ENCODE measurements around the gene NR2E1. TPM values are rescaled to one million over a fixed set of nuclear protein-coding genes. Genes with fewer than 3 reads are reported as not detected.

Gene NR2E1
- total and polyA plus RNA-seq, 2 experiments from 2014 or later: not detected

DNA sequence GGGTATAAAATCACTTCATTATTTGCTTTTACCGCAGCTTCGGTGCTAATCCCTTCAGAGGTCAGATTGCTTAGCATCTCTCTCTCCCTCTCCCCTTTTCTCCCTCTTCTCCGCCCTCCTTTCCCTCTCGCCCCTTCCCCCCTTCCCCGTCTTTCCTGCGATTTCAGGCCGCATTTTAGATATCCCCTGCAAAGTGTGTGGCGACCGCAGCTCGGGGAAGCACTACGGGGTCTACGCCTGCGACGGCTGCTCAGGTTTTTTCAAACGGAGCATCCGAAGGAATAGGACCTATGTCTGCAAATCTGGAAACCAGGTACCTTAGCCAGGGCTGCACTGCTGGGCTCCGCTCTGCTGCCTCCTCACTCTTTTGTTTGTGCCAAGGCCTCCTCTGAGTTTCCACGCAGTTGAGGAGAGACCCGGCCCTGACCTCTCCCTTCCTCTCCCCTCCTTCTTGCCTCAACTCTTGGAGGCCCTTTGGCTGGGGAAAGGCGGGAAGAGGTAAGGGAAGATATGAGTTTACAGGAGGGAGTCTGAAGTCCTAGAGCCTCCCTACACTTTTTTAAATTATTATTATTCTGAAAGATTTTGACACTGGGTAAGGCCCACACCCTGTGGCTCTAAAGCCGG, 5.6 kb downstream of the NR2E1 start:
- no peak for DNase-seq
- no peaks in the 10 kb centered on the region for H3K36me3 ChIP-seq (ENCODE audit: low read depth)
- H3K9ac ChIP-seq: no peak overlapping the region
- H3K4me3 ChIP-seq: no peak overlapping the region
- no peak overlapping the region for H3K27ac ChIP-seq
- no peak overlapping the region for H3K4me2 ChIP-seq (ENCODE audit: unreplicated experiment)
- in situ Hi-C loops (cut with MboI): no loop called here
- no peaks in the 10 kb centered on the region for H3K4me1 ChIP-seq (ENCODE audit: insufficient read depth)
- H3K27me3 ChIP-seq (replicated peaks; ENCODE audit: insufficient read depth): peaks cover 99% of the 10 kb centered on the region
- no peaks in the 10 kb centered on the region for H3K9me3 ChIP-seq (ENCODE audit: low read depth)
- no peaks in the 10 kb centered on the region for H3F3A ChIP-seq (ENCODE audit: insufficient read depth)
- H3K79me2 ChIP-seq (ENCODE audit: insufficient read depth): no peaks in the 10 kb centered on the region
- WGBS, 2 experiments (ENCODE audit: low coverage in 1 of 2, low lambda C conversion rate in 2 of 2, missing lambda C conversion rate in 2 of 2): 34 to 37% methylated on average over 20 to 21 of the region's 21 CpGs
- TF ChIP-seq EZH2 (IDR thresholded peaks at IDR 0.05; ENCODE audit: insufficient read depth, poor library complexity, severe bottlenecking): no peak
- no peak for TF ChIP-seq EZH2phosphoT487 (IDR thresholded peaks at IDR 0.05; ENCODE audit: insufficient read depth, low read depth)
- H3K9me2 ChIP-seq (ENCODE audit: insufficient read depth): no peaks in the 10 kb centered on the region
- no peak overlapping the region for H2AFZ ChIP-seq
- H4K20me1 ChIP-seq (ENCODE audit: insufficient read depth): no peaks in the 10 kb centered on the region

GRCh38 chr6:108171918-108172516, 6.2 kb downstream of the NR2E1 start:
- Histone ChIP-seq H3F3A (ENCODE audit: insufficient read depth) (no peaks in the 10 kb centered on the region), H3K79me2 (ENCODE audit: insufficient read depth) (no peaks in the 10 kb centered on the region), H4K20me1 (ENCODE audit: insufficient read depth) (no peaks in the 10 kb centered on the region), H3K9me3 (ENCODE audit: low read depth) (no peaks in the 10 kb centered on the region), H3K27me3 (replicated peaks; ENCODE audit: insufficient read depth) (peaks cover 99% of the 10 kb centered on the region), H3K4me3 (no peak overlapping the region), H3K9me2 (ENCODE audit: insufficient read depth) (no peaks in the 10 kb centered on the region), H3K9ac (no peak overlapping the region), H3K27ac (no peak overlapping the region), H2AFZ (no peak overlapping the region), H3K36me3 (ENCODE audit: low read depth) (no peaks in the 10 kb centered on the region), H3K4me2 (ENCODE audit: unreplicated experiment) (no peak overlapping the region), H3K4me1 (ENCODE audit: insufficient read depth) (no peaks in the 10 kb centered on the region)
- no peak for TF ChIP-seq EZH2 (IDR thresholded peaks at IDR 0.05; ENCODE audit: insufficient read depth, poor library complexity, severe bottlenecking)
- no peak for TF ChIP-seq EZH2phosphoT487 (IDR thresholded peaks at IDR 0.05; ENCODE audit: insufficient read depth, low read depth)
- DNase-seq: no peak
- WGBS, 2 experiments (ENCODE audit: low coverage in 1 of 2, low lambda C conversion rate in 2 of 2, missing lambda C conversion rate in 2 of 2): 39 to 40% methylated on average over 3 of the region's 3 CpGs
- in situ Hi-C loops (cut with MboI): no loop called here

DNA sequence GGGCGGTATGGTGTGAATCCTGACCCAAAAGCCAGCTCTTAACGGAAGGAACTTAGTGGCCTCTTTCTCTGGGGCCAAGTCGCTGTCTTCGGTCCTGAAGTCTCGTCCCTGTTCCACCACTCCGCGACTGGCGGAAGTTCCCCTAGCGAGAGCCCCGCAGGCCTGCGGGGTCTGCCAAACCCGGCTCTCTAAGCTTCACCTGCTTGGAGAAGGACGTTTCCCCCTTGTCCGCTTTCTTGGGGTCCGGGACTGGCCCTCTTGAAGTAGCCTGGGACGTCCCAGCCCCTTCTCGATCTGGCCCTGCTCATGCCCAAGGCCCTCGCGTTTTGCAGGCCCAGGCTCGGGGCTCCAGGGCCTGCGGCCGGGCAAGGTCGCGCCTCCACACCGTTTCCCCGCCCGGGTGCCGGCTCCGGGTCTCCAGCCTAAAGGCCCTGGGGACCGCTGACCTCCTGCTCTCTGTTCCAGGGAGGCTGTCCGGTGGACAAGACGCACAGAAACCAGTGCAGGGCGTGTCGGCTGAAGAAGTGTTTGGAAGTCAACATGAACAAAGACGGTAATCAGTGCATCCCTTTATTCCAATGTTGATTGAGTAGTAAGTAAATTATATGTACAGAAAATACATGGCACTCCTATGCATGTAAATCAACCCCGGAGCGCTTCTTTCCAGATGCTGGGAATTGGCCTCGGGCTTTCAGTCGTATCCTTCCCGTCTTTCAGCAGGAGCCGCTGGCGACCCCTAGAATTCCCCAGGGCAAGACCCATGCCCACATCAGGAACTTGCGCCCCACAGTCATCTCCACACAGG, 8.8 kb downstream of the NR2E1 start:
- in situ Hi-C loops (cut with MboI): no loop called here
- Histone ChIP-seq H3K79me2 (ENCODE audit: insufficient read depth) (no peaks in the 10 kb centered on the region), H3K9me2 (ENCODE audit: insufficient read depth) (no peaks in the 10 kb centered on the region), H4K20me1 (ENCODE audit: insufficient read depth) (no peaks in the 10 kb centered on the region), H3K27me3 (replicated peaks; ENCODE audit: insufficient read depth) (peaks cover 99% of the 10 kb centered on the region), H3K4me1 (ENCODE audit: insufficient read depth) (no peaks in the 10 kb centered on the region), H3F3A (ENCODE audit: insufficient read depth) (no peaks in the 10 kb centered on the region), H3K9ac (no peak overlapping the region), H3K9me3 (ENCODE audit: low read depth) (no peaks in the 10 kb centered on the region), H3K36me3 (ENCODE audit: low read depth) (no peaks in the 10 kb centered on the region), H3K27ac (no peak overlapping the region), H2AFZ (no peak overlapping the region), H3K4me3 (no peak overlapping the region), H3K4me2 (ENCODE audit: unreplicated experiment) (no peak overlapping the region)
- 14 to 18% methylated on average over 42 to 43 of the region's 43 CpGs for WGBS, 2 experiments (ENCODE audit: low coverage in 1 of 2, low lambda C conversion rate in 2 of 2, missing lambda C conversion rate in 2 of 2)
- peak; percentile 48 for DNase-seq
- TF ChIP-seq EZH2phosphoT487 (IDR thresholded peaks at IDR 0.05; ENCODE audit: insufficient read depth, low read depth) (no peak), EZH2 (IDR thresholded peaks at IDR 0.05; ENCODE audit: insufficient read depth, poor library complexity, severe bottlenecking) (peak; percentile 6)

DNA sequence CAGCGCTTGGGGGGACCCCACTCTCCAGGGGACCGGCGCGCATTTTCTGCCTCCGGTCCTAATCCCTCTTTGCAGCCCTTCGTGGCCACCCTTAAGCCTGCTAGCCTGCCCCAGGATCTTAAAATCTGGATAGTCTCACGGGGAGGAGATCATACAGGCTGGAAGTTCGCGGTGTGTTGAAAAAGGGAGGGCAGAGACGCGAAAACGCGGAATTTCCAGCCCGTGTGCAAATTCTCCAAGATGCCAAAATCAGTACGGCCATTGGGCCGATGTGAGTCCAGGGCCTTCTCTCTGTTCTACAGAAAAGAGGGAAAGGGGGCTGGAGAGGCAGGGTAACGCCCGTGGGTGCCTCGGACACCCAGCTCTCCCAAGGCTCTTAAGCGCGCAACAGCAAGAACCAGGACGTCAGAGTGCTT, 9.4 kb downstream of the NR2E1 start:
- Histone ChIP-seq H3K36me3 (ENCODE audit: low read depth) (no peaks in the 10 kb centered on the region), H3K79me2 (ENCODE audit: insufficient read depth) (no peaks in the 10 kb centered on the region), H3K4me3 (no peak overlapping the region), H3F3A (ENCODE audit: insufficient read depth) (no peaks in the 10 kb centered on the region), H3K27me3 (replicated peaks; ENCODE audit: insufficient read depth) (peaks cover 100% of the 10 kb centered on the region), H3K9me3 (ENCODE audit: low read depth) (no peaks in the 10 kb centered on the region), H4K20me1 (ENCODE audit: insufficient read depth) (no peaks in the 10 kb centered on the region), H3K4me2 (ENCODE audit: unreplicated experiment) (no peak overlapping the region), H3K27ac (no peak overlapping the region), H3K9ac (no peak overlapping the region), H2AFZ (no peak overlapping the region), H3K4me1 (ENCODE audit: insufficient read depth) (no peaks in the 10 kb centered on the region), H3K9me2 (ENCODE audit: insufficient read depth) (no peaks in the 10 kb centered on the region)
- DNase-seq: no peak
- WGBS, 2 experiments (ENCODE audit: low coverage in 1 of 2, low lambda C conversion rate in 2 of 2, missing lambda C conversion rate in 2 of 2): 10 to 13% methylated on average over 22 of the region's 22 CpGs
- in situ Hi-C loops (cut with MboI): no loop called here
- TF ChIP-seq EZH2 (IDR thresholded peaks at IDR 0.05; ENCODE audit: insufficient read depth, poor library complexity, severe bottlenecking): peak; percentile 44
- TF ChIP-seq EZH2phosphoT487 (IDR thresholded peaks at IDR 0.05; ENCODE audit: insufficient read depth, low read depth): no peak
